ENCODE data around the gene GPR150. TPM values are rescaled to one million over a fixed set of nuclear protein-coding genes. Genes with fewer than 3 reads are reported as not detected.
A peak's percentile ranks its signal among the peaks of the same experiment; 100 is the strongest.

GPR150 gene
- total and polyA plus RNA-seq, 9 of the 15 experiments (the other 6 are each of a cell fraction or from before 2014, with no cell fraction given), result not detected

DNA sequence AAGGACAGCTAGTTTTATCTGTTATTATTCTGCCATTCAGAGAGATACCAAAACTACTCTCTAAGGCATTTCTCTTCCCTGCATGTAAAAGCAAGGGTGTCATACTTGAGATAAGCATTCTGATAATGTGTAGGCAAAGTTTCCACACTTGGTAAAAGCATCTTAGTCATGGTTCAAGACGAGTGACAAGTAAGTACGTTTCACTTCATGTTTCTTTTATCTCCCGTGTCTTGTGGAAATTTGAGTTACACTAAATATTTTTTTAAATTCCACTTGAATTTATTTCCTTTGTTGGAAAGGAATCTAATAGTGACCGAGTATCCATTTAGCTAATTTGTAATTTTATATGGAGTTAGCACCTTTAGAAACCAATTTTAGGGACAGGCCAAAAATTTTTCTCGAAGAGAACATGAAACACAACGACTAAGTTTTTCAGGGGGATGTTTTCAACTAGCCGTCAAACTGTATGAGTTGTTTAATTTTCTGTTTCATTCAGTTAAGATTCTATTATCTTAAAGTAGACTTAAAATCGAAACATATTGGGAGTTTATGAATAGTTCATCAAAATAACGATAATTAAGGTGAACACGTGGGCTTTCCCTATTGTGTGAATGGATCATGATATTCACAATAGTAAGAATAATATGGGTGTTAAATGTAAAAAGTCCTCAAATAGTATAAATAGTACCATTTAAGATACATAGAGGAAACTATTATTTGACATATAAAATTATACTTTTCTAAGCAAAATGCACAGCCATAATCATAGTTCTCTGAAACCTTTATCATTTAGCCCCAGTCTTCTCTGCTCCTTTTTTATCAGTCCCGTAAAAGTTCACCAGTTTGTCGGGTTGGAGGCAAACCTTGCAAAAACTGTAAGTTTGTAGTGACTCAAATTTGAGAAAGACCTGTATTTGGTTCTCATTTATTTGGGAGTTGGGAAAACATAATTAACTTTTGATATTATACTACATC is 28.3 kb downstream of the GPR150 start (continued):
- TF ChIP-seq, protein P1, sequence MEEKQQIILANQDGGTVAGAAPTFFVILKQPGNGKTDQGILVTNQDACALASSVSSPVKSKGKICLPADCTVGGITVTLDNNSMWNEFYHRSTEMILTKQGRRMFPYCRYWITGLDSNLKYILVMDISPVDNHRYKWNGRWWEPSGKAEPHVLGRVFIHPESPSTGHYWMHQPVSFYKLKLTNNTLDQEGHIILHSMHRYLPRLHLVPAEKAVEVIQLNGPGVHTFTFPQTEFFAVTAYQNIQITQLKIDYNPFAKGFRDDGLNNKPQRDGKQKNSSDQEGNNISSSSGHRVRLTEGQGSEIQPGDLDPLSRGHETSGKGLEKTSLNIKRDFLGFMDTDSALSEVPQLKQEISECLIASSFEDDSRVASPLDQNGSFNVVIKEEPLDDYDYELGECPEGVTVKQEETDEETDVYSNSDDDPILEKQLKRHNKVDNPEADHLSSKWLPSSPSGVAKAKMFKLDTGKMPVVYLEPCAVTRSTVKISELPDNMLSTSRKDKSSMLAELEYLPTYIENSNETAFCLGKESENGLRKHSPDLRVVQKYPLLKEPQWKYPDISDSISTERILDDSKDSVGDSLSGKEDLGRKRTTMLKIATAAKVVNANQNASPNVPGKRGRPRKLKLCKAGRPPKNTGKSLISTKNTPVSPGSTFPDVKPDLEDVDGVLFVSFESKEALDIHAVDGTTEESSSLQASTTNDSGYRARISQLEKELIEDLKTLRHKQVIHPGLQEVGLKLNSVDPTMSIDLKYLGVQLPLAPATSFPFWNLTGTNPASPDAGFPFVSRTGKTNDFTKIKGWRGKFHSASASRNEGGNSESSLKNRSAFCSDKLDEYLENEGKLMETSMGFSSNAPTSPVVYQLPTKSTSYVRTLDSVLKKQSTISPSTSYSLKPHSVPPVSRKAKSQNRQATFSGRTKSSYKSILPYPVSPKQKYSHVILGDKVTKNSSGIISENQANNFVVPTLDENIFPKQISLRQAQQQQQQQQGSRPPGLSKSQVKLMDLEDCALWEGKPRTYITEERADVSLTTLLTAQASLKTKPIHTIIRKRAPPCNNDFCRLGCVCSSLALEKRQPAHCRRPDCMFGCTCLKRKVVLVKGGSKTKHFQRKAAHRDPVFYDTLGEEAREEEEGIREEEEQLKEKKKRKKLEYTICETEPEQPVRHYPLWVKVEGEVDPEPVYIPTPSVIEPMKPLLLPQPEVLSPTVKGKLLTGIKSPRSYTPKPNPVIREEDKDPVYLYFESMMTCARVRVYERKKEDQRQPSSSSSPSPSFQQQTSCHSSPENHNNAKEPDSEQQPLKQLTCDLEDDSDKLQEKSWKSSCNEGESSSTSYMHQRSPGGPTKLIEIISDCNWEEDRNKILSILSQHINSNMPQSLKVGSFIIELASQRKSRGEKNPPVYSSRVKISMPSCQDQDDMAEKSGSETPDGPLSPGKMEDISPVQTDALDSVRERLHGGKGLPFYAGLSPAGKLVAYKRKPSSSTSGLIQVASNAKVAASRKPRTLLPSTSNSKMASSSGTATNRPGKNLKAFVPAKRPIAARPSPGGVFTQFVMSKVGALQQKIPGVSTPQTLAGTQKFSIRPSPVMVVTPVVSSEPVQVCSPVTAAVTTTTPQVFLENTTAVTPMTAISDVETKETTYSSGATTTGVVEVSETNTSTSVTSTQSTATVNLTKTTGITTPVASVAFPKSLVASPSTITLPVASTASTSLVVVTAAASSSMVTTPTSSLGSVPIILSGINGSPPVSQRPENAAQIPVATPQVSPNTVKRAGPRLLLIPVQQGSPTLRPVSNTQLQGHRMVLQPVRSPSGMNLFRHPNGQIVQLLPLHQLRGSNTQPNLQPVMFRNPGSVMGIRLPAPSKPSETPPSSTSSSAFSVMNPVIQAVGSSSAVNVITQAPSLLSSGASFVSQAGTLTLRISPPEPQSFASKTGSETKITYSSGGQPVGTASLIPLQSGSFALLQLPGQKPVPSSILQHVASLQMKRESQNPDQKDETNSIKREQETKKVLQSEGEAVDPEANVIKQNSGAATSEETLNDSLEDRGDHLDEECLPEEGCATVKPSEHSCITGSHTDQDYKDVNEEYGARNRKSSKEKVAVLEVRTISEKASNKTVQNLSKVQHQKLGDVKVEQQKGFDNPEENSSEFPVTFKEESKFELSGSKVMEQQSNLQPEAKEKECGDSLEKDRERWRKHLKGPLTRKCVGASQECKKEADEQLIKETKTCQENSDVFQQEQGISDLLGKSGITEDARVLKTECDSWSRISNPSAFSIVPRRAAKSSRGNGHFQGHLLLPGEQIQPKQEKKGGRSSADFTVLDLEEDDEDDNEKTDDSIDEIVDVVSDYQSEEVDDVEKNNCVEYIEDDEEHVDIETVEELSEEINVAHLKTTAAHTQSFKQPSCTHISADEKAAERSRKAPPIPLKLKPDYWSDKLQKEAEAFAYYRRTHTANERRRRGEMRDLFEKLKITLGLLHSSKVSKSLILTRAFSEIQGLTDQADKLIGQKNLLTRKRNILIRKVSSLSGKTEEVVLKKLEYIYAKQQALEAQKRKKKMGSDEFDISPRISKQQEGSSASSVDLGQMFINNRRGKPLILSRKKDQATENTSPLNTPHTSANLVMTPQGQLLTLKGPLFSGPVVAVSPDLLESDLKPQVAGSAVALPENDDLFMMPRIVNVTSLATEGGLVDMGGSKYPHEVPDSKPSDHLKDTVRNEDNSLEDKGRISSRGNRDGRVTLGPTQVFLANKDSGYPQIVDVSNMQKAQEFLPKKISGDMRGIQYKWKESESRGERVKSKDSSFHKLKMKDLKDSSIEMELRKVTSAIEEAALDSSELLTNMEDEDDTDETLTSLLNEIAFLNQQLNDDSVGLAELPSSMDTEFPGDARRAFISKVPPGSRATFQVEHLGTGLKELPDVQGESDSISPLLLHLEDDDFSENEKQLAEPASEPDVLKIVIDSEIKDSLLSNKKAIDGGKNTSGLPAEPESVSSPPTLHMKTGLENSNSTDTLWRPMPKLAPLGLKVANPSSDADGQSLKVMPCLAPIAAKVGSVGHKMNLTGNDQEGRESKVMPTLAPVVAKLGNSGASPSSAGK (IDR thresholded peaks at IDR 0.05), result peak; percentile 59
- TF ChIP-seq FOXA3 (CRISPR knock-in tag; conservative IDR thresholded peaks at IDR 0.05 in 1 of 2, IDR thresholded peaks at IDR 0.05 in 1 of 2), result no peak
- no peak for TF ChIP-seq SMAD2 (IDR thresholded peaks at IDR 0.05; ENCODE audit: low read depth, low read length)
- TF ChIP-seq, protein P2, sequence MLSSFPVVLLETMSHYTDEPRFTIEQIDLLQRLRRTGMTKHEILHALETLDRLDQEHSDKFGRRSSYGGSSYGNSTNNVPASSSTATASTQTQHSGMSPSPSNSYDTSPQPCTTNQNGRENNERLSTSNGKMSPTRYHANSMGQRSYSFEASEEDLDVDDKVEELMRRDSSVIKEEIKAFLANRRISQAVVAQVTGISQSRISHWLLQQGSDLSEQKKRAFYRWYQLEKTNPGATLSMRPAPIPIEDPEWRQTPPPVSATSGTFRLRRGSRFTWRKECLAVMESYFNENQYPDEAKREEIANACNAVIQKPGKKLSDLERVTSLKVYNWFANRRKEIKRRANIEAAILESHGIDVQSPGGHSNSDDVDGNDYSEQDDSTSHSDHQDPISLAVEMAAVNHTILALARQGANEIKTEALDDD (IDR thresholded peaks at IDR 0.05), result peak; percentile 91
- peak; percentile 49 for TF ChIP-seq TAL1 (IDR thresholded peaks at IDR 0.05)
- TF ChIP-seq NFATC3 (IDR thresholded peaks at IDR 0.05), result peak; percentile 74; the same call in 1 of the 2 replicates
- TF ChIP-seq MEIS2 (IDR thresholded peaks at IDR 0.05; ENCODE audit: partially characterized antibody), result peak; percentile 81
- TF ChIP-seq FOXJ2 (tag; IDR thresholded peaks at IDR 0.05), result no peak
- TF ChIP-seq KAT7 (CRISPR knock-in tag; IDR thresholded peaks at IDR 0.05; ENCODE audit: borderline replicate concordance), result no peak
- TF ChIP-seq SIRT6 (IDR thresholded peaks at IDR 0.05; ENCODE audit: low read depth, low read length), result no peak
- TF ChIP-seq, protein P3, sequence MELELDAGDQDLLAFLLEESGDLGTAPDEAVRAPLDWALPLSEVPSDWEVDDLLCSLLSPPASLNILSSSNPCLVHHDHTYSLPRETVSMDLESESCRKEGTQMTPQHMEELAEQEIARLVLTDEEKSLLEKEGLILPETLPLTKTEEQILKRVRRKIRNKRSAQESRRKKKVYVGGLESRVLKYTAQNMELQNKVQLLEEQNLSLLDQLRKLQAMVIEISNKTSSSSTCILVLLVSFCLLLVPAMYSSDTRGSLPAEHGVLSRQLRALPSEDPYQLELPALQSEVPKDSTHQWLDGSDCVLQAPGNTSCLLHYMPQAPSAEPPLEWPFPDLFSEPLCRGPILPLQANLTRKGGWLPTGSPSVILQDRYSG (tag; conservative IDR thresholded peaks at IDR 0.05; ENCODE audit: low read depth), result 0 out of 2 replicates have a peak, but pooled peaks have one; percentile 39
